NK-92 (cell line): Measurements from ENCODE around the gene SAMD15.
"Not testable (repeated sequence)": the region's sequence is repeated elsewhere in the genome, so short reads cannot be mapped to it uniquely, and the experiment has no call there.

Source experiments
- DNase-seq: peaks from one replicate; lab custom pipeline; 2025; ENCODE audit not compliant: unreplicated experiment; lab: John Stamatoyannopoulos, UW

Gene SAMD15

DNA sequence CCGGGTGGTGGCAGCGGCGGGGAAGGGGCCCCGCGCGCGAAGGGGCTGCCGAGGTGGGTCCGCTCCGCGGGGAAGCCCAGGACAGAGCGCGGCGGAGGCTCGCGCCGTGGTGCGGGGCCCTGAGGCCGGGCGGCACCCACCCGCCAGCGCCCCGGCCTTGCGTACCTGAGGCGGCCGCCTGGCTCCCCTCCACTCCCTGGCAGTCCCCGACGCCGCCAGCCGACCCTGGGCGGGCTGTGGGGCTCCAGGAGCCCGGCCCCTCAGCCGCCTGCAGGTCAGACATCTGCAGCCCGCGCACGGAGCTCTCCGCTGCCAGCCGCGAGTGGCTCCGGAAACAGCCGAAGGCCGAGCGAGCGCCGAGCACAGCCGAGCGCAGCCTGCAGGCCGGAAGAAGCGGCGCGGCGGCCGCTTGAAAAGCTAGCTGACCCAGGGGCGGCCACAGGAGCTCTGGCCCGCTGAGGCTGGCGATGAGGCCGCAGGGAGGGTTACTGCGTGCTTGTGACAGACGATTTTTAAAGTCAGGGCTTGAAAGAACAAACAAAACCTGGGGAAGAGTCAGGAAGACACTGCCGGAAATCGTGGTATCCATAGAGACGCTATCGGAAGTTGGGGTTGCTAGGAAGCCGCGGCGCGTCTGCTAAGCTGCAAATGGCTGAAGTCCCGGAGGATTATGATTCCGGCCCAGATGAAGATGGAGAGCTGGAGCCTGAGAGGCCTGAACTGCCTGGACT lies at the start of gene SAMD15, which contains the start of gene TMED8:
Gene SAMD15, plus strand, starts transcription at position 609 of the 731 bp plus-strand sequence. Its CDS starts 40 bp downstream, at position 649.
Gene TMED8, minus strand, starts transcription at position 324 of the 731 bp plus-strand sequence. Its CDS starts 41 bp downstream, at position 283.
- DNase-seq: no peak

DNA sequence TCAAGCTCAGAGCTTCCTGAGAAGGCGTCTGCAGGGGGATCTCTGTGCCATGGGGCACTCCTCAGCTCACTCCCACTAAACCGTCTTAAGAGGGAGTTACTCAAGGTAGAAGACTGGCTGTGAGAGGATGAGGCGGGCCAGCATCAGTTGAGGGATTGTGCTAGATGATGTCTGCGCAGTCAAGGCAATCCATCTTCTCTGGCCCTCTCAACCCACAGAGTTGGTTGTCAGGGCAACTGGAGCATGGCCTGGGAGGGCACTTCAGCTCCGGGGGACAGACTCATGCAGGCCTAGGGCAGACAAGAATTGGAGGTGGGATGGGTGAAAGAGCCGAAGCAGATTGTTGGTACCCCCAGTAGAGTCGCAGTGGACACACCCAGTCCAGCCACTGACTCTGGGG lies 47.3 kb upstream of the SAMD15 start:
- no peak for DNase-seq

DNA sequence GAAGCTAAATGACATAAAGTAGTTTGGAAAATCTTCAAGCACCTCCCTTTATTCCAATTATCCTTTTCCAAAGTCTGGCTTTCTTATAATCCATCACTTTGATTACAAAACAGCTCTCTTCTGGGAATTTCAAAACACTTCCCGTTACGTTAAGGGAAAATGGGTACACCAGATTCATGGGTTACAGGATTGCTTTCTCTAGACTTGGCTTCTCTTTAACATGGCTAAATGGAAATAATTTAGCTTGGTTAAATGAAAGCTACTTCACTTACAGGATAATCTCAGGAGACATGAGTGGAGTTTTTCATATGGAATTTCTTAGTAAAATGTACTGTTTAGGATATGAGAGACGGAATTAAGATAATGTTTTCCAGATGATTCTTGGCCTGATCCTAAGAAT lies 41.6 kb upstream of the SAMD15 start:
- no peak for DNase-seq

DNA sequence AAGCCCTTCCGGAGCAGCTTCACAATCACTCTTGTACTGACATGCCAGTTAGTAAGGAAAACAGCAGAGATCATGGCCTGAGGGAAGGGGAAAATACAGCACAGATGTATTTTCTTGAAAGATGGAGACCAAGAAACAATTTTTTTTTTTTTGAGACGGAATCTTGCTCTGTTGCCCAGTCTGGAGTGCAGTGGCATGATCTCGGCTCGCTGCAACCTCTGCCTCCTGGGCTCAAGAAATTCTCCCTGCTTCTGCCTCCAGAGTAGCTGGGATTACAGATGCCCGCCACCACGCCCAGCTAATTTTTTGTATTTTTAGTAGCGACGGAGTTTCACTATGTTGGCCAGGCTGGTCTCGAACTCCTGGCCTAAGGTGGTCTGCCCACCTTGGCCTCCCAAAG lies 39.9 kb upstream of the SAMD15 start:
- not testable (repeated sequence) for DNase-seq

DNA sequence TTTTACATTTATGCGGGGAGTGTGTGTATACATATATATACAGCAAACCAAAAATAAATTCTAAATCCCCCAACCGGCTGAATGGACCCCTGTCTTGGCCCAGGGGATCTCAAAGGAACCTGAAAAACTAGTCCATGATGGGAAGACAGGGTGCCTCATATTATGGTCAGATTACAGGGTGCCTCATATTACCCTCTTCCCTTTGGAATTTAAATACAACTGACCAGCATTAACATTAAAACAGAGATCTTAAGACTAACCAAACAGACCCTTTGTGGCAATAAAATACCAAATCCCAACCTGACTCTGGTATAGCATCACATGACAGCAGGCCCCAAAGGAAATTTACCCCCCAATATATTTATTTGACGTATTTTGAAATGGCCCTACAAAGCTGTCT lies 39.3 kb upstream of the SAMD15 start:
- DNase-seq: no peak

DNA sequence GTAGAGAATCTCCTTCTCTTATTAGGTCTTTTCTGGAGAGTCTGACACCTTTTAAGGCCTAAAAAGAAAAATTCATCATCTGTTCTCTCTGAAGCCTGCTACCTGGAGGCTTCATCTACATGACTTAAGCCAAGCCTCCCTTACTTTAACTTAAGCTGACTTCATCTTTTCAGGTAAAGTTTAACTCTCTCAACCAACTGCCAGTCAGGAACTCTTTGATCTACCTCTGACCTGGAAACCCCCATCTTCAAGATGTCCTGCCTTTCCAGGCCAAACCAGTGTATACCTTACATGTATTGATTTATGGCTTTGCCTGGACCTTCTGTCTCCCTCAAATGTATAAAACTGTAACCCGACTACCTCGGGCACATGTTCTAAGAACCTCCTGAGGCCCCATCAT lies 38.9 kb upstream of the SAMD15 start:
- DNase-seq: no peak

DNA sequence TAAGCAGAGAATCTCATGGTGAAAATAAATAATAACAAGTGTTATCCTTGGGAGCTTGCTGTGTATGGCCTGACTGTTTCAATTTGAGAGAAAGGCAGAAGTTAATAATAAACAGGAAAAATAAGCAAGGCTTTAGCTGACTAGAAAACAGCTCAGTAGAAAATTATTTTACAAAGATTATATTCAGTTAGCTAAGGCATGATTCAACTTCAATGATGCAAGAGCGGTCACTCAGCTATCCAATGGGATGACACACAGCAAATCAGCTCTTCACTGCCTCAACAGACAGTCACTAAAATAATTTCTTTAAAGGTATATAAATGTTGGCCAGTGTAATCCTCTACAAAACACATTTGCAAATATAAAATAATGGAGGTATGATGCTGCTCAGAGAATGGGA lies 37.8 kb upstream of the SAMD15 start:
- no peak for DNase-seq

DNA sequence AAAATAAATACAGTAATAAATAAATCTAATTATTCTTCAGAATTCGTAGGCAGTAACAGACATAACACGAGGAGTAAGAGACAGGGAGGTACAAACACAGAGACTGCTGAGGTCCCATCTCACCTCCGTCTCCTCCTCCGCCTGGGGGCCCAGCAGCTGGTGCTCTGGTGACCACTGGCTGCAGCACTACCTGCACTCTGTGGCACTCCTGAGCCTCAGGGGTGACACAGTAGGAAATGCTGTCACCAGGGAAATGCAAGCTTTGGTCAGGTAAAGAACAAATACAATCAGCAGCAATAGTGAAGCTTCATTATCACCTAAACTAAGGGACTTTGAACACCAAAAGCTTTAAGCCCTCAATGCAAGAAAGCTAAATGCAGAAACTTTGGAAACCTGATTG lies 36.8 kb upstream of the SAMD15 start:
- no peak for DNase-seq

DNA sequence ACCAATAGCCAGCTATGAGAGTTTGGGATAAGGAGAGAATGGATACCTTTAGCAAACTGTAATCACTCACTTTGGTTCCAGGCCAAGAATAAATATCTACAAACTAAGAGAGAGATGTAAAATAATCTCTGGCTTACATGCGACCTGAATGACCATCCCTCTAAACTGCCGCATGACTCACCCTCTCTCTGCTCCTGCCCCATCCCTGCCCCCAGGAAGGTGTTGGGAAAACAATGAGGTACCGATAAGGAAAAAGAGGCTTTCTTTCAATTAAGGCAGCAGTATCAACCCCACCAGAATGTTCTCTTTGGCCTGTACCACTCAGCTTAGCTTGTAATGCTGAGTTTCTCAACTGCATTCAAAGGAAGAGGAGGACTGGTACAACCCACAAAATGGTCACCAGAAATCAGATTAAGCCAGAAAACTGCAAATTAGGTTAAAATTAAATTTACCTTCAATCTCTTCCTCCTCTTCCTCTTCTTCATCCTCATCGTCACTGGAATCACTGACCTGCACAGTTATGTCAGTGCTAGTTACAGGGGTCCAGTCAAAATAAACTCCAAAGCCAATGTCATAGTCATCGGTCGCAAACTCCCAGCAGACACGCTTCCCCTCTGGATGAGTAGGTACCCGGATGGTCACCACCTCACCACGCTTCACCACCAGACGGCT lies 34.3 kb upstream of the SAMD15 start:
- DNase-seq: no peak

DNA sequence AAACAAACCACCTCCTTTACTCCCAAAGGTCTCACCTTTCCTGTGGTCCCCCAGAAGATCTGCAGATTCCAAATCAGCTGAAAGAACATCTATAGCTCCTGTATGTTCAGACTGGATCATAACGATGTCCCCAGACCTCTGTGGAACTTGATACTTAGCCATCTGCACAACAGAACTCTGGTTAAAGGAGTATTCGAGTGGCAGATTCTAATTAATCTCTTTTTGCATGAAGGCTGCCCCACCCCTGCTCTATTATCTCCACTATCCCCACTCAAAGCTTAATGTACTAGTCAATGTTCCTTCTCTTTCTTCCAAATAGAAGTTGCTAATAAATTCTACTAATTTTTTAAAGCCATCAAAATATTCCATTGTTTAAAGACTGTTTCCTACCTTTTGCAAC lies 33.5 kb upstream of the SAMD15 start:
- DNase-seq: no peak

DNA sequence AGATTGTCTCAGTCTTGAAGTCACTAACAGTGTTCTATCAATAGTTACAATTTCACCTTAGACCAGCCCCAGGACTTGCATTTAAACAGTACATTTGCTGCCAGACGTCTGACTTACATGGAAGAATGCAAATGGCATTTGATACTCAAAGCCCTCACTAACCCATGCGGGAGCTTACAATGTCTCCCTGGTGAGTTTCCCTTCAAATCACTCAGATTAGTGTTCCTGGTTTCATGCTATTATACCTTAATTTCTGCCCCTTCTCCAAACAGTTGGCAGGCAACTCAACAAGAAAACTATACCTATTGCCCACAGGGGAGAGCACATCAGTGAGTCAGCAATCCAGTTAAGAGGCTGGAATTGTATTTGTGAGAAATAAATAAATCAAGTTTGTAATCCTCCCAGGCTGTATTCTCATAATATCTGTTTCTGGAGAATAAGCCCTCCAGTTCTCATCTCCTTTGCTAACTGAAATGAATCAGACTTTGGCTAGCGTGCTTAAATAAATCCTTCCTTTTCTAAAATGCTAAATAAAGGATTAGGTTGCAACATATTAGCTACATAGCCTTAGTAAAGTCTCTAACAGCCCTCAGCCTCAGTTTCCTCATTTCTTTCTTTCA lies 32.7 kb upstream of the SAMD15 start:
- DNase-seq: no peak

DNA sequence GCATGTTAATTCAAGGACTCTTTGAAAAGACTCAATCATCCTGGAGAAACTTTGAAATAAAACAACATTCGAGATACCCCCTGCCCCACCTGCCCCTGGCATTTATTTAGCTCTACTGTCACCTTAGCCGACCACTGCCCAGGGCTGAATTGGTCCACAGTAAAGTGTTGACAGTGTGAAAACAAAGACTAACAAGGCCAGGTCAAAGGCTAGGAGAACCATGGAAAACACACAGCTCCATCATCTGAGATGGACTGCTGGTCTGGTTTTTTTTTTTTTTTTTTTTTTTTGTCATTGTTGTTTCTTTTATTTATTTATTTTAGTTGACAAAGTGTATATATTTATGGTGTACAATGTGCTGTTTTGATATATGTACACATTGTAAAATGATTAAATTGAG lies 30.7 kb upstream of the SAMD15 start:
- DNase-seq: no peak

DNA sequence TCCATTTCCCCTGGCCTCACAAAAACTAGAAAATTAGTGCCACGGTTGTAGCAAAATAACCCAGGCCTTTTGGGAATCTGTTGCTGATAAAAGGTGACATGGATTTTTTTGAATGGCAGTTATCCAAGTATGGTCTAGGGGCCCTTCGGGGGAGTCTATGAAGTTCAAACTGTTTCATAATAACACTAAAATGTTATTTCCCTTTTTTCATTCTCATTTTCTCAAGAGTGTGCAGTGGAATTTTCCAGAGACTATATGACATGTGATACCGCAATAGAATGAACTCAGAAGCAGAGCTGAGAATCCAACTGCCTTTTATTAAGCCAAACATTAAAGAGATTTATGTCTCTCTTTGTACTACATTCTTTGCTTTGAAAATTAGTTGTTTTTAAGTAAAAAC lies 29.4 kb upstream of the SAMD15 start:
- DNase-seq: no peak

DNA sequence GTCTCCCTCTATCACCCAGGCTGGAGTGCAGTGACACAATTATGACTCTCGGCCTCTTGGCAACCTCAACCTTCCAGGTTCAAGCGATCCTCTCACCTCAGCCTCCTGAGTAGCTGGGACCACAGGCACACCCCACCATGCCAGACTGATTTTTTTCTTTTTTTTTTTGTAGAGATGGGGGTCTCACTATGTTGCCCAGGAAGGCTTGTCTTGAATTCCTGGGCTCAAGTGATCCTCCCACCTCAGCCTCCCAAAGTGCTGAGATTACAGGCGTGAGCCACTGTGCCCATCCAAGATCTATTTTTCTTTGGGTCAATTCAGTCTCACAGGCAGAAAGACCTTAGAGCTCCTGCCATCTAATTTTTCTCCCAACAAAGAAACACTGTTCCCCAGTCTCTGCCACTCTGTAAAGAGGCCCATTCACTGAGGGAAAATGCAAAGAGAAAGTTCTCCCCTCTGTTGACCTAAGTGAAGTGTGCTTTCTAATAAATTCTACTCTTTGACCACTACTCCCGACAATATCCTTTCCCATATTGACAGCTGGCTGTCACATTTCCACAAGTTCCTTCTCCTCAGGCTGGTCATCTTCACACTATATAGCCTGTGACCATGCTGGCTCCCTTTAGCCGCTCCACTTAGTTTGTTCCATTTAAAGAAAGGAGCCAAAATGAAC lies 23.6 kb upstream of the SAMD15 start:
- no peak for DNase-seq

DNA sequence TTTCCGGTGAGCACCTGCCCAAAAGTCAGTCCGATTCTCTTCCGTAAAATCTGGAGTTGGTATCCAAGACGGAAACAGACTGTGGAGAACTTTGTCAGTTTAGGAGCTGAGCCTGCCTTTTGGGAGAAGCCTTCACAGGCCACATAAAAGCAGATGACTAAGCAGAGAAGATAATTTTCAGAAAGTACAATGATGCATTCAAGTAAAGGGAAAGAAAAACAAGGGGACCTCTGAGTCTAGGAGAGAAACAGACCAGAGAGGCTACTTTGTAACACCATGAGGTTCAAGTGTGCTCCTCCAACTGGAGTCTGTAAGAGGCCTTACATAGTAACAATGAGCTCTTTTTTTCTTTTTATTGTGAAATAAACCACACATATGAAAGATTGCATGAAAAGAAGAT lies 21.4 kb upstream of the SAMD15 start:
- DNase-seq: no peak

DNA sequence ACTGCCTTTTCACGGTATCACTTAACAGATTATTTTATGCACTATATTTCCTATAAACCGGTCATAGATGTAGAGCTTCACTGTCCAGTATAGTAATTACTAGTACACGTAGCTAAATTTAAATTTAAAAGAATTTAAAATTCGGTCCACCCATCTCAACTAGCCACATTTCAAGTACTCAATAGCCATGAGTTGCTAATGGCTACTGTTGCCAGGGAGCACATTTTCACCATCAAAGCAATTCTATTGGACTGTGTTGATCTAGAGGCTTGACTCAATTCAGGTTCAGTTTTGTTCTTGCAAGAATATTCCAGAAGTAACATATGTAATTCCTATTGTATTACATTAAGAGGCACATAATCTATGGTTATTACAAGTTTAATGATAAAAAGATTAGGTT lies 20.3 kb upstream of the SAMD15 start:
- DNase-seq: no peak

DNA sequence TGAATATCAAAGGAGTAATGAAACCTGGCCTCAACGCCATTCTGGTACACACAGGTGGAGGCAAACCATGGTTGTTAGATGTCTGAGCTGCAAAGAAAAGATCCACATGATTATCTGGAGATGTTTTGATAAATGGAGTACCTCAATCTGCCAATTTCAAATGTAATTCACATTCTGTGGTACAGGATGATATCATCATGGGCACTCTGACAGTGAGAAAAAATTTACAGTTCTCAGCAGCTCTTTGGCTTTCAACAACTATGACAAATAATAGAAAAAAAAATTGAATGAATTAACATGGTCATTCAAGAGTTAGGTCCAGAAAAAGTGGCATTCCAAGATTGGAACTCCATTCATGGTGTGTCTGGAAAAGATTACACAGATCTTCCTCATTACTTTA lies 17.6 kb upstream of the SAMD15 start:
- DNase-seq: no peak

DNA sequence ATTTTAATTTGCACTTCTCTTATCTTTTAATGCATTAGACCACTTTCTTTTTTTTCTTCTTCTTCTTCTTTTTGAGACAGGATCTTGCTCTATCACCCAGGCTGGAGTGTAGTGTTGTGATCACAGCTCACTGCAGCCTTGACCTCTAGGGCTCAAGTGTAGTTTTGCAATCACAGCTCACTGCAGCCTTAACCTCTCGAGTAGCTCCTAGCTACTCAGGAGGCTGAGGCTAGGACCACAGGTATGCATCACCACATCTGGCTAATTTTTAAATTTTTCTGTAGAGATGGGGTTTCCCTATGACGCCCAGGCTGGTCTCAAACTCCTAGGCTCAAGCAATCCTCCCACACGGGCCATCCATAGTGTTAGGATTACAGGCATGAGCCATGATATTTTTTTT lies 13.0 kb upstream of the SAMD15 start:
- no peak for DNase-seq

DNA sequence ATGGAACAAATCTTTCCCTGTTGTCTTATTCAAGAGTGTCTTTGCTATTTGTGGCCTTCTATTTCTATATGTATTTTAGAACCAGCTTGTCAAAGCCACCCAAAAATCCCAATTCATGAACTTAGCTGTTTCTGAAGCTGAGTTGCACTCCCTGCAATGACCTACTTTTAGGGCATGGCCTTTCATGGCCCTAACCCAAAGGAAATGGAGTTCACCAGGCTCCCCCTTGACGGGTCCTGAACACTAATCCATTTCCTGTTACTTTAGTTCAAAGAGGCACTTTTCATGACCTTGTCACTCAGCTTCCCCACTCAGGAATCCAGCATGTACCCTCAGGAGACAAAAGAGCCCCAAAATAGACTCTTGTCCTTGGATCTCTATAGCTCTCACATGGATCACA lies 7.9 kb upstream of the SAMD15 start:
- DNase-seq: no peak

DNA sequence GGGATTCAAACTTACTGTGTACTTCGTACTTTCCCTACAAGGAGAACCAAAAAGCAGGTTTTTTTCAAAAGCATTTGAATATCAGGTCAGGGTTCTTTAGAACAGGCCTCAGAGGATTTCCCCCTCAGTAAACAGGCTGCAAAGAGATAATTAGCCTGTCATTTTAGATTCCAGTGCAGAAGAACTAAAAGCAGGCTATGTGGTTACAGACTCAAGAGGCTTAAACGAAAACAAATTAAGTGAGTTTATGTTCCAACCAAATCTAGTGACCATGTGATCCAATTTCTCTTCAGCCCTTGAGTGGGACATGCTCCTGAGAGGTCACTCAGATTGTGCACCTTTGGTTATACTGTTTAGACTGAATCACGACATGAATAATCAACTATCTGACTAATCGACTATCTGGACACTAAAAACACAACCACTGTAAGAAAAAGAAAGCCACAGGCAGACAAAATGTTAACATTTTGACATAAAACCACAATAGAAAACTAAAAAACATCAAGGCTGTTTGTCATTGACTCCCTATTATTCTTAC lies 4.8 kb upstream of the SAMD15 start:
- DNase-seq: no peak

DNA sequence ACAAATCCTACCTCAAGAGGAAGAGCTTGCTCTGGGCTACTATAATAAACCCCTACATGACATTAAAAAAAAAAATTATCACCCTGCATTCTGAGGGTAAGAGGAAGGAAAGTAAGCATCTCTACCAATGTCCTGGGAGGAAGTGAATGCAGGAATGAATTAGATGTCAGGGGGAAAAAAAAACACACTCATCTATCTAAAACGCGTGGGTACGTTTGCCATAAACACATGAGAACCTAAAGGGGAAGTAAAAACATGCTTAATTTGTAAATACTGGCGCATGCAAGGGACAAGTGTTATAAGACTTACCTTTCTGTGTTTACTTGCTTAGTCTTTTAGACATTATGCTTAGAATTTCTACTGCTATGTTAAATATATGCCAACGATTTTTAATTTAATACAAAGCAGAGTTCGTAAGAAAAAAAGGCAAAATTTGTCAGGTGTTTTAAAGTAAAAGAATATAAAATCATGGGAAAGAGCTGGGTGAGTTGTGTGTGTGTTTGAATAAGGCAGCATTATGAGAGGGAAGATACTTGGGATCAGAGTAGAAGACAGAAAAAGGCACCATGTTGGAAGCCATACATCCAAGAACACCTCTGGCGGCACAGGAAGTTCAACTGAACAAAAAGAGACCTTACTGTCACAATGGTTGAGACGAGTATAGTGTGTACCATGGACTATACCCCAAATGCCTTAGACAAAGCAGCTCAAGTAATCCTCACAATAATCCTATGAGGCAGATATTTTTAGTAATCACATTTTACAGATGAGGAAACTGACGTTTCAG lies 1.8 kb upstream of the SAMD15 start:
- no peak for DNase-seq
